Astrocyte (in vitro differentiated cells and primary cell): Measurements from ENCODE around the gene B3GAT3. TPM values are rescaled to one million over a fixed set of nuclear protein-coding genes. Genes with fewer than 3 reads are reported as not detected.

ENCODE experiments used
- DNase-seq: peaks from one replicate; pipeline ENCODE4 v3.0.0-alpha.2; 2010; ENCODE audit warnings: low read depth
- FAIRE-seq: peaks from 2 replicates; lab custom pipeline; 2011; peaks lifted over from hg19 to GRCh38; lab: Jason Lieb, UNC
- H2AFZ ChIP-seq: 2 replicates; pipeline ENCODE4 v1.6.0; 2012; ENCODE audit warnings: low read depth, low read length, inconsistent platforms
- H3K27ac ChIP-seq: 2 replicates; pipeline ENCODE4 v1.5.1; 2011; ENCODE audit warnings: low read depth, low read length, inconsistent platforms
- H3K27me3 ChIP-seq: 2 replicates; pipeline ENCODE4 v1.6.0; 2011; ENCODE audit warnings: low read length, inconsistent platforms; ENCODE audit not compliant: insufficient read depth
- H3K36me3 ChIP-seq: 2 replicates; pipeline ENCODE4 v1.5.1; 2011; ENCODE audit warnings: low read length, inconsistent platforms; ENCODE audit not compliant: insufficient read depth
- H3K4me1 ChIP-seq: 2 replicates; pipeline ENCODE4 v1.5.1; 2011; ENCODE audit warnings: low read length, inconsistent platforms; ENCODE audit not compliant: insufficient read depth
- H3K4me2 ChIP-seq: 2 replicates; pipeline ENCODE4 v1.6.0; 2012; ENCODE audit warnings: low read length, inconsistent platforms
- H3K4me3 ChIP-seq: 2 replicates; pipeline ENCODE4 v1.5.1; 2011; ENCODE audit warnings: low read depth, mild to moderate bottlenecking, low read length, inconsistent platforms; ENCODE audit not compliant: insufficient read depth
- H3K79me2 ChIP-seq: 2 replicates; pipeline ENCODE4 v1.6.0; 2012; ENCODE audit warnings: mild to moderate bottlenecking, low read length, inconsistent platforms; ENCODE audit not compliant: insufficient read depth
- H3K9ac ChIP-seq: 2 replicates; pipeline ENCODE4 v1.6.0; 2012; ENCODE audit warnings: mild to moderate bottlenecking, low read length, inconsistent platforms
- H3K9me3 ChIP-seq: 2 replicates; pipeline ENCODE4 v1.5.1; 2012; ENCODE audit warnings: low read depth, mild to moderate bottlenecking, low read length, inconsistent platforms; ENCODE audit not compliant: insufficient read depth
- H4K20me1 ChIP-seq: 2 replicates; pipeline ENCODE4 v1.6.0; 2012; ENCODE audit warnings: low read length, inconsistent platforms; ENCODE audit not compliant: insufficient read depth
- H3K27ac Mint-ChIP-seq: one replicate; pipeline ENCODE4 v1.8.0; 2021; ENCODE audit warnings: mild to moderate bottlenecking, mixed read lengths; ENCODE audit not compliant: unreplicated experiment
- H3K27me3 Mint-ChIP-seq: one replicate; pipeline ENCODE4 v1.8.0; 2021; ENCODE audit warnings: low read depth, mixed read lengths; ENCODE audit not compliant: unreplicated experiment
- H3K36me3 Mint-ChIP-seq: one replicate; pipeline ENCODE4 v1.8.0; 2021; ENCODE audit warnings: low read depth, mixed read lengths; ENCODE audit not compliant: unreplicated experiment
- H3K4me1 Mint-ChIP-seq: one replicate; pipeline ENCODE4 v1.8.0; 2021; ENCODE audit warnings: low read depth, mixed read lengths; ENCODE audit not compliant: unreplicated experiment
- H3K4me3 Mint-ChIP-seq: one replicate; pipeline ENCODE4 v1.8.0; 2021; ENCODE audit warnings: mild to moderate bottlenecking, moderate library complexity, mixed read lengths; ENCODE audit not compliant: unreplicated experiment
- H3K9me3 Mint-ChIP-seq: one replicate; pipeline ENCODE4 v1.8.0; 2021; ENCODE audit warnings: mild to moderate bottlenecking, mixed read lengths; ENCODE audit not compliant: unreplicated experiment
- CTCF ChIP-seq: IDR thresholded peaks from 2 replicates; pipeline ENCODE4 v1.5.1; 2011; ENCODE audit warnings: low read depth, mild to moderate bottlenecking, inconsistent platforms, low read length, moderate library complexity; ENCODE audit not compliant: insufficient read depth
- EZH2 ChIP-seq: IDR thresholded peaks from 2 replicates; pipeline ENCODE4 v1.6.1; 2012; ENCODE audit warnings: mild to moderate bottlenecking, low read length, inconsistent platforms; ENCODE audit not compliant: insufficient read depth
- total RNA-seq: library from RNA; stranded (reverse); gene quantifications from 2 replicates; pipeline ENCODE4 v1.2.1, GENCODE V29; 2021

Gene B3GAT3
- total RNA-seq, 1 donor from 2014 or later = 52.4 TPM

GRCh38 chr11:62612366-62613290, 9.2 kb downstream of the B3GAT3 start, which contains the start of the genes EML3 and ROM1:
Gene EML3 (minus strand): TSS chr11:62612775. CDS start chr11:62612457, 318 bp downstream.
Gene ROM1 (plus strand): TSS chr11:62613257. CDS start chr11:62613282, 25 bp downstream.
- H3K27me3 Mint-ChIP-seq = no peaks in the 10 kb centered on the region
- no peak for FAIRE-seq

GRCh38 chr11:62611705-62612365, 10.0 kb downstream of the B3GAT3 start:
- H3K4me2 ChIP-seq = peak overlapping the region; percentile 96
- no peak for FAIRE-seq
- H3K9ac ChIP-seq = peak overlapping the region; percentile 87
- Mint-ChIP-seq H3K27me3 (no peaks in the 10 kb centered on the region), H3K27ac (peak overlapping the region; percentile 89), H3K4me3 (peak overlapping the region; percentile 98), H3K36me3 (peaks cover 13% of the 10 kb centered on the region), H3K9me3 (no peaks in the 10 kb centered on the region), H3K4me1 (peaks cover 14% of the 10 kb centered on the region)
- TF ChIP-seq EZH2 = no peak
- TF ChIP-seq CTCF = no peak
- peaks cover 6% of the 10 kb centered on the region for H4K20me1 ChIP-seq
- H3K36me3 ChIP-seq = peaks cover 8% of the 10 kb centered on the region
- peak; percentile 60 for DNase-seq
- peak overlapping the region; percentile 63 for H2AFZ ChIP-seq
- peaks cover 9% of the 10 kb centered on the region for H3K79me2 ChIP-seq
- peaks cover 11% of the 10 kb centered on the region for H3K4me1 ChIP-seq
- no peaks in the 10 kb centered on the region for H3K27me3 ChIP-seq
- H3K4me3 ChIP-seq = peak overlapping the region; percentile 82
- peak overlapping the region; percentile 56 for H3K27ac ChIP-seq
- H3K9me3 ChIP-seq = no peaks in the 10 kb centered on the region

More at GRCh38 chr11:62612366-62613290, 9.2 kb downstream of the B3GAT3 start, which contains the start of the genes EML3 and ROM1:
- no peaks in the 10 kb centered on the region for H3K9me3 ChIP-seq
- peak within 1 kb of the TSS; percentile 89 for H3K27ac Mint-ChIP-seq
- H2AFZ ChIP-seq = peak within 1 kb of the TSS; percentile 63
- H4K20me1 ChIP-seq = peaks cover 4% of the 10 kb centered on the region
- H3K27ac ChIP-seq = peak within 1 kb of the TSS; percentile 56
- peak within 1 kb of the TSS; percentile 98 for H3K4me3 Mint-ChIP-seq
- H3K27me3 ChIP-seq = no peaks in the 10 kb centered on the region
- peaks cover 11% of the 10 kb centered on the region for H3K4me1 ChIP-seq
- peaks cover 11% of the 10 kb centered on the region for H3K36me3 Mint-ChIP-seq
- H3K4me2 ChIP-seq = peak within 1 kb of the TSS; percentile 96
- H3K9ac ChIP-seq = peak within 1 kb of the TSS; percentile 87
- peak; percentile 9 for TF ChIP-seq CTCF
- TF ChIP-seq EZH2 = no peak
- peaks cover 9% of the 10 kb centered on the region for H3K79me2 ChIP-seq
- no peaks in the 10 kb centered on the region for H3K9me3 Mint-ChIP-seq
- peaks cover 14% of the 10 kb centered on the region for H3K4me1 Mint-ChIP-seq
- peak; percentile 48 for DNase-seq
- peaks cover 7% of the 10 kb centered on the region for H3K36me3 ChIP-seq
- peak within 1 kb of the TSS; percentile 82 for H3K4me3 ChIP-seq
